Measurements from ENCODE around the gene KLHL22.
A peak's percentile ranks its signal among the peaks of the same experiment; 100 is the strongest.

The KLHL22 gene

DNA sequence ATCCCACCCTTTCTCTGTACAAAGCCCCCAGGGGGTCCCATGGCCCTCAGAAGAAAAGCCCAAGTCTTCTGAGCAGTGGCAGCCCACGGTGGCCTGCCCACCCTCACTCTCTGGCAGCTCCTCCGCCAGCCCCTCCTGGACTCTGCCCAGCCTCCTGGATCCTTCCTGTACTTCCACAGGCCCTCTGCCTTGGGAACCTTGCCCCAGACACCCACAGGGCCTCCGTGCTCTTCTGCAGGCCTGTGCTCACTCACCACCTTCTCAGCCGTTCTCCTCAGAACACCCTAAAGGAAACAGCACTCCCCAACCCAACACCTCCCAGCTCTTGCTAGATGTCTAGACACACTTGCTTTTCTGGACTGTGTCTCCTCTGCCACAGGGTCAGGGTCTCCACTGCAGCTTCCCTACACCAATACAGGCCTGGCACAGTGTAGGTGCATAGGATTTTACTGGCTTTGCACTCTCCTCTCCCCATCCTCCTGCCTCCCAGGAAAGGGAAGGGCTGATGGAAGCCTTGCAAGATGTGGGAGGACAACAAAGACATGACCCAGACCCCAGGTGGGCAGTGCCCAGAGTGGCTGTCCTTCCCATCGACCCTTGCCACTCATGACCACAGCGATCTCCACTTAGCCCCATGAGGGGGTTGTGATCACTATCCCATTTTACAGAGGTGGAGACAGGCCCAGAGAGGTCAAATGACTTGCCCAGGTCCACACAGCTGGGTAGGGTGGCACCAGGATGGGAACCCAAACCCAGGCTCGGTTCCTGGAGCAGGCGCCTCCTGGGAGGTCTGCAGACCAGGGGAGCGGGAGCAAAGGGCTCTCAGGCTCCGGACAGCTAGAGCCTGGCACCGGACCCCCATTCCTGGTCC, 59.9 kb downstream of the KLHL22 start:
- no peaks in the 10 kb centered on the region for H3K9me3 ChIP-seq (ENCODE audit: control insufficient read depth, low read length)
- no peak overlapping the region for H3K4me3 ChIP-seq (ENCODE audit: low read depth, low read length)
- no peaks in the 10 kb centered on the region for H3K4me1 ChIP-seq
- H3K36me3 ChIP-seq (ENCODE audit: control insufficient read depth, insufficient read depth, low read length): no peaks in the 10 kb centered on the region
- no peak overlapping the region for H3K9ac ChIP-seq
- no peaks in the 10 kb centered on the region for H3K27me3 ChIP-seq (ENCODE audit: control insufficient read depth, insufficient read depth, low read length)
- H3K79me2 ChIP-seq: no peaks in the 10 kb centered on the region
- H3K4me2 ChIP-seq (ENCODE audit: low read length): peak overlapping the region; percentile 44
- TF ChIP-seq, protein P1, sequence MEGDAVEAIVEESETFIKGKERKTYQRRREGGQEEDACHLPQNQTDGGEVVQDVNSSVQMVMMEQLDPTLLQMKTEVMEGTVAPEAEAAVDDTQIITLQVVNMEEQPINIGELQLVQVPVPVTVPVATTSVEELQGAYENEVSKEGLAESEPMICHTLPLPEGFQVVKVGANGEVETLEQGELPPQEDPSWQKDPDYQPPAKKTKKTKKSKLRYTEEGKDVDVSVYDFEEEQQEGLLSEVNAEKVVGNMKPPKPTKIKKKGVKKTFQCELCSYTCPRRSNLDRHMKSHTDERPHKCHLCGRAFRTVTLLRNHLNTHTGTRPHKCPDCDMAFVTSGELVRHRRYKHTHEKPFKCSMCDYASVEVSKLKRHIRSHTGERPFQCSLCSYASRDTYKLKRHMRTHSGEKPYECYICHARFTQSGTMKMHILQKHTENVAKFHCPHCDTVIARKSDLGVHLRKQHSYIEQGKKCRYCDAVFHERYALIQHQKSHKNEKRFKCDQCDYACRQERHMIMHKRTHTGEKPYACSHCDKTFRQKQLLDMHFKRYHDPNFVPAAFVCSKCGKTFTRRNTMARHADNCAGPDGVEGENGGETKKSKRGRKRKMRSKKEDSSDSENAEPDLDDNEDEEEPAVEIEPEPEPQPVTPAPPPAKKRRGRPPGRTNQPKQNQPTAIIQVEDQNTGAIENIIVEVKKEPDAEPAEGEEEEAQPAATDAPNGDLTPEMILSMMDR (IDR thresholded peaks at IDR 0.05): no peak
- H3K27ac ChIP-seq: no peak overlapping the region
- H2AFZ ChIP-seq: no peak overlapping the region

DNA sequence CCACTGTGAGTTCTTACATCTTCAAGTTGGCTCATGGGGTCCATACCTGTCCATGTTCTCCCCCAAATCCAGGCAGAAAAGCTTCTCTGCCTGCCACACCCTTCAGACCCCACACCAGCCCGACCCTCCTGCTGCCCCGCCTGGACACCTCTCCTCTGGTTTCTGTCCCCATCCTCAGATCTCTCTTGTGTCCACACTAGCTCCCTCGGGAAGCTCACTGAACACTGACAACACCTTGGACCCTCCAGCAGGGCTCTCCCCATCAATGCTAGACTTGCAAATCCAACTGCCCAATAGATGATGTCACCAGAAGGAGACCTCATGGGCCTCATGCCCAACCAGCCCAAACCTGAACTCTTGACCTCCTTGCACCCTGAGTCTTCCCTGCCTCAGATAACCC, 60.8 kb downstream of the KLHL22 start:
- no peak overlapping the region for H3K4me3 ChIP-seq (ENCODE audit: low read depth, low read length)
- H3K27ac ChIP-seq: no peak overlapping the region
- H3K27me3 ChIP-seq (ENCODE audit: control insufficient read depth, insufficient read depth, low read length): no peaks in the 10 kb centered on the region
- no peaks in the 10 kb centered on the region for H3K36me3 ChIP-seq (ENCODE audit: control insufficient read depth, insufficient read depth, low read length)
- no peaks in the 10 kb centered on the region for H3K79me2 ChIP-seq
- TF ChIP-seq, protein P1 (IDR thresholded peaks at IDR 0.05): no peak
- H3K4me2 ChIP-seq (ENCODE audit: low read length): no peak overlapping the region
- no peaks in the 10 kb centered on the region for H3K9me3 ChIP-seq (ENCODE audit: control insufficient read depth, low read length)
- no peaks in the 10 kb centered on the region for H3K4me1 ChIP-seq
- no peak overlapping the region for H3K9ac ChIP-seq
- H2AFZ ChIP-seq: no peak overlapping the region

DNA sequence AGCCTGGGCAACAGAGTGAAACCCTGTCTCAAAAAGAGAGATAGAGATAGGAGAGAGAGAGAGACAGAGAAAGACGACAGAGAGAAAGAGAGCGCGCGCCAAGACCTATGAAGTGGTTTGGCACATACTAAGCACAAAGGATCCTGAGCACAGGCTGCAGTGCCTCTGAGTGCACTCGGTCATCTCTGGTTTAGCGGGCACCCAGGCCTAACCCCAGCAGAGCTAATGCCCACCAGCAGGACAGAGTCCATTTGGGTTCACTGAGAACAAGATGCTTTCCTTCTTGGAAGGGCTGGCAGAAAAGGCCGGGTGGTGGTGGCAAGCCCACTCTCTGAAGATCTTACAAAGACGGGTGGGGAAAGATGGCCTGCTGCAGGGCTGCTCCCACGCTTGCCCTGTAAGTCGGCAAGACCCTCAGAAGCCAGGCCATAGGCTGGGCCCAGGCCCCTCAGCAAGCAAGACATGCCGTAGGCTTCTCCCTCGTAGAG, 61.3 kb downstream of the KLHL22 start:
- no peak overlapping the region for H3K4me2 ChIP-seq (ENCODE audit: low read length)
- H3K79me2 ChIP-seq: no peaks in the 10 kb centered on the region
- TF ChIP-seq, protein P1 (IDR thresholded peaks at IDR 0.05): no peak
- no peak overlapping the region for H3K4me3 ChIP-seq (ENCODE audit: low read depth, low read length)
- no peak overlapping the region for H2AFZ ChIP-seq
- no peaks in the 10 kb centered on the region for H3K36me3 ChIP-seq (ENCODE audit: control insufficient read depth, insufficient read depth, low read length)
- no peaks in the 10 kb centered on the region for H3K4me1 ChIP-seq
- no peak overlapping the region for H3K27ac ChIP-seq
- H3K9ac ChIP-seq: no peak overlapping the region
- H3K9me3 ChIP-seq (ENCODE audit: control insufficient read depth, low read length): no peaks in the 10 kb centered on the region
- H3K27me3 ChIP-seq (ENCODE audit: control insufficient read depth, insufficient read depth, low read length): no peaks in the 10 kb centered on the region

DNA sequence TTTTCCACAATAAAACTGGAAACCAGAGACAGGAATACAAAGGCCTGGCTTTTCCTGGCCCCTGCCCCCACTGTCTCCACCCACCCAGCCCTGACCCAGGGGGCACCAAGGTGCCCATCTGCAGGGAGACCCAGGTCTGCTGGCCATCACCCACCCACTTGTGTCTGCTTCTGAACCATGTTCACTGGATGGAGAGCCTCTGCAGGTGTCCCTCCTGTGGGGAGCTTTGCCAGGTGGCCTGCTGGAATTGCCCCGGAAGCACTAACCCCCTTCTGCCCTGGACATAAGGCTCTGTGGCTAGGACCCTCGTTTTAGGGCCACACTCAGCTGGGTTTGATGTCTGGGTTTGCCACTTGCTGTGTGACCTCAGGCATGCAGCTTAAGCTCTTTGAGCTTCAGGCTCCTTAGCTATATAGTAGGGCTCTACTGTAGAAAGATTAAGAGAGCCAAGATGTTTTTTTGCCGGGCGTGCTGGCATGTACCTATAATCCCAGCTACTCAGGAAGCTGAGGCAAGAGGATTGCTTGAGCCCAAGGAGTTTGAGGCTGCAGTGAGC, 61.8 kb downstream of the KLHL22 start:
- Histone ChIP-seq H3K27ac (no peak overlapping the region), H3K79me2 (no peaks in the 10 kb centered on the region), H3K4me2 (ENCODE audit: low read length) (no peak overlapping the region), H2AFZ (no peak overlapping the region), H3K27me3 (ENCODE audit: control insufficient read depth, insufficient read depth, low read length) (no peaks in the 10 kb centered on the region), H3K36me3 (ENCODE audit: control insufficient read depth, insufficient read depth, low read length) (no peaks in the 10 kb centered on the region), H3K9me3 (ENCODE audit: control insufficient read depth, low read length) (no peaks in the 10 kb centered on the region), H3K9ac (no peak overlapping the region), H3K4me1 (no peaks in the 10 kb centered on the region), H3K4me3 (ENCODE audit: low read depth, low read length) (no peak overlapping the region)
- TF ChIP-seq, protein P1 (IDR thresholded peaks at IDR 0.05): no peak
